Measurements from ENCODE around the gene CA9.

Gene CA9

GRCh38 chr9:35718721-35719511 is 45.2 kb downstream of the CA9 start:
- no peak for DNase-seq

- DNase-seq = no peak
Observed at GRCh38 chr9:35719546-35719945, 45.8 kb downstream of the CA9 start.

- DNase-seq = no peak
Observed at GRCh38 chr9:35723426-35723825, 49.7 kb downstream of the CA9 start.

- DNase-seq = no peak
Observed at GRCh38 chr9:35723908-35724307, 50.2 kb downstream of the CA9 start.

GRCh38 chr9:35725362-35725761 is 51.6 kb downstream of the CA9 start:
- DNase-seq = no peak

GRCh38 chr9:35726931-35727330 is 53.2 kb downstream of the CA9 start:
- peak; percentile 44 for DNase-seq

GRCh38 chr9:35727676-35728040 is 53.9 kb downstream of the CA9 start:
- DNase-seq = peak; percentile 18

- DNase-seq = peak; percentile 80
Observed at GRCh38 chr9:35728041-35728971, 54.6 kb downstream of the CA9 start.

- no peak for DNase-seq
Observed at GRCh38 chr9:35729101-35729500, 55.4 kb downstream of the CA9 start.

GRCh38 chr9:35729700-35730485 is 56.2 kb downstream of the CA9 start:
- peak; percentile 62 for DNase-seq

GRCh38 chr9:35730486-35730854 is 56.7 kb downstream of the CA9 start:
- no peak for DNase-seq

Measured in activated CD4-positive, alpha-beta T cell treated with anti-CD3 and anti-CD28 coated beads, Interleukin-2, Interleukin-6, amounts not matched to agents 100 ng/mL and 50 ng/mL, durations not matched to agents 16 hours and 8 hours (primary cell).